Panc1 (cell line): ENCODE measurements around the gene RCOR1.

ENCODE experiments used
- CTCF ChIP-seq: fragments of 450-650 bp; IDR thresholded peaks from 2 replicates; pipeline ENCODE4 v1.5.1; 2017; ENCODE audit warnings: mild to moderate bottlenecking
- POLR2AphosphoS5 ChIP-seq: IDR thresholded peaks from 2 replicates; pipeline ENCODE4 v1.6.1; 2012; ENCODE audit warnings: mild to moderate bottlenecking, low read depth, low read length, moderate library complexity
- SIN3A ChIP-seq: IDR thresholded peaks from 2 replicates; pipeline ENCODE4 v1.6.1; 2012; ENCODE audit warnings: low read depth, mild to moderate bottlenecking, low read length, moderate library complexity, borderline replicate concordance; ENCODE audit not compliant: insufficient read depth
- TCF7L2 ChIP-seq: IDR thresholded peaks from 2 replicates; pipeline ENCODE4 v1.6.1; 2011; ENCODE audit warnings: mild to moderate bottlenecking, low read depth, low read length, inconsistent platforms

DNA sequence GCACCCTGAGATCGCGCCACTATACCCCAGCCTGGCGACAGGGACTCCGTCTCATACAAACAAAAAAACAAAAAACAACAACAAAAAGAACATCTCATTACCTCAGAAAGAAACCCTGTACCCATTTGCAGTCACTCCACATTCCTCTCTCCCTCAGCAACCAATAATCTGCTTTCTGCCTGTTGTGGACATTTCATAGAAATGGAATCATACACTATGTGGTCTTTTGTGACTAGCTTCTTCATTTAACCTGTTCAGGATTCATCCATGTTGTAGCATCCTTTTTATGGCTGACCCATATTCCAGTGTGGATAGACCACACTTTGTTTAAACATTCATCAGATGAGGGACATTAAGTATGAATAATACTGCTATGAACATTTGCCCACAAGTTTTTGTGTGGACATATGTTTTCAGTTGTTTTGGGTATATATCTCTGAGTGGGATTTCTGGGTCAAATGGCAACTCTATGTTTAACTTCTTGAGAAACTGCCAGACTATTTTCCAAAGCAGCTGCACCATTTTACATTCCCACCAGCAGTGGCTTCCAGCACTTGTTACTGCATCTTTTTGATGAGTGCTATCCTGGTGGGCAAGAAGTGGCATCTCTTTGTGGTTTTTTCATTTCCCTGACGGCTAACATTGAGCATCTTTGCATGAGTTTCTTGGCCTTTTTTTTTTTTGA, 5.9 kb upstream of the RCOR1 start:
- TF ChIP-seq POLR2AphosphoS5 (no peak), CTCF (no peak), TCF7L2 (no peak), SIN3A (no peak)
